HG03565 (cell line): ENCODE data around the gene RELB.

ENCODE experiments used
- ATAC-seq: cut with Tn5 transposase; IDR thresholded peaks from one replicate; pipeline ENCODE4 v1.9.1; 2021; ENCODE audit warnings: mild to moderate bottlenecking, moderate library complexity; ENCODE audit not compliant: unreplicated experiment

RELB gene

GRCh38 chr19:45078390-45079062, 77.3 kb downstream of the RELB start:
- ATAC-seq: no peak

- ATAC-seq: no peak
Measured at GRCh38 chr19:45079063-45079910, 78.0 kb downstream of the RELB start, which contains the start of gene GEMIN7. Gene GEMIN7, plus strand, starts transcription at chr19:45079260. Its CDS starts 10,855 bp downstream, at chr19:45090115.

GRCh38 chr19:45079911-45080370, 78.7 kb downstream of the RELB start:
- no peak for ATAC-seq

GRCh38 chr19:45082170-45082569, 80.9 kb downstream of the RELB start:
- ATAC-seq: no peak

GRCh38 chr19:45086480-45086879, 85.2 kb downstream of the RELB start:
- ATAC-seq: no peak

- no peak for ATAC-seq
Measured at GRCh38 chr19:45087531-45087930, 86.3 kb downstream of the RELB start.
